ENCODE data around the gene BCR. TPM values are rescaled to one million over a fixed set of nuclear protein-coding genes. Genes with fewer than 3 reads are reported as not detected.

The BCR gene
- total RNA-seq, 1 donor from 2014 or later: 92.6 TPM

DNA sequence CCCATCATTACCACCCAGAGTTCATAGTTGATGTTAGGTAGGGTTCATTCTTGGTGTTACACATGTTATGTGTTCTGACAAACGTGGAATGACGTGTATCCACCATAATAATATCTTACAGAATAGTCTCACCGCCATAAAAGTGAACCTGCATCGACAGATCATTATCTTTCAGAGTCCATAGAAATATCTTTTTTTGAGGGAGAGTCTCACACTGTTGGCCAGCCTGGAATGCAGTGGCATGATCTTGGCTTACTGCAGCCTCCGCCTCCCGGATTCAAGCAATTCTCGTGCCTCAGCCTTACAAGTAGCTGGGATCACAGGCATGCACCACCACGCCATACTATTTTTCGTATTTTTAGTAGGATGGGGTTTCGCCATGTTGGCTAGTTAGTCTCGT is 113.9 kb downstream of the BCR start:
- TF ChIP-seq, protein P1, sequence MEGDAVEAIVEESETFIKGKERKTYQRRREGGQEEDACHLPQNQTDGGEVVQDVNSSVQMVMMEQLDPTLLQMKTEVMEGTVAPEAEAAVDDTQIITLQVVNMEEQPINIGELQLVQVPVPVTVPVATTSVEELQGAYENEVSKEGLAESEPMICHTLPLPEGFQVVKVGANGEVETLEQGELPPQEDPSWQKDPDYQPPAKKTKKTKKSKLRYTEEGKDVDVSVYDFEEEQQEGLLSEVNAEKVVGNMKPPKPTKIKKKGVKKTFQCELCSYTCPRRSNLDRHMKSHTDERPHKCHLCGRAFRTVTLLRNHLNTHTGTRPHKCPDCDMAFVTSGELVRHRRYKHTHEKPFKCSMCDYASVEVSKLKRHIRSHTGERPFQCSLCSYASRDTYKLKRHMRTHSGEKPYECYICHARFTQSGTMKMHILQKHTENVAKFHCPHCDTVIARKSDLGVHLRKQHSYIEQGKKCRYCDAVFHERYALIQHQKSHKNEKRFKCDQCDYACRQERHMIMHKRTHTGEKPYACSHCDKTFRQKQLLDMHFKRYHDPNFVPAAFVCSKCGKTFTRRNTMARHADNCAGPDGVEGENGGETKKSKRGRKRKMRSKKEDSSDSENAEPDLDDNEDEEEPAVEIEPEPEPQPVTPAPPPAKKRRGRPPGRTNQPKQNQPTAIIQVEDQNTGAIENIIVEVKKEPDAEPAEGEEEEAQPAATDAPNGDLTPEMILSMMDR (IDR thresholded peaks at IDR 0.05; ENCODE audit: unreplicated experiment): no peak

DNA sequence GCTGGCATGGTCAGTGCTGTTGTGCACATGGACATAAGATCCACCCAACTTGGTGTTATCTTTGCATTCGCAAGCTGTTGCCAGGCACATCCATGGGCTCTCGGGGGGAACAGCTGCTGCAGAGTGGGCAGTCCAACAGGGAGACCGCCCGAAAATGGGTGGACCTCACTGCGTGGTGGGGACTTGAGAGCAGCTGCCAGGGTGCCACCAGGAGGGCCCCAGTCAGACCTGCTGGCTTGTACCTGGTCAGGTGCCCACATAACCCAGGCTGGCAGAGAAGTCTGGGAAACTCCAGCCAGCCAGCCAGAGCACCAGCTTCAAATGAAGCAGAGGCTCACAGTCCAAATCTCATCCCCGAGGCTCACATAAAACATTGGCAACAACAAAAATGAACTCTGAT is 120.2 kb downstream of the BCR start:
- H3K36me3 Mint-ChIP-seq (ENCODE audit: low read depth, unreplicated experiment): peaks cover 28% of the 10 kb centered on the region
- no peak overlapping the region for H3K27ac Mint-ChIP-seq (ENCODE audit: unreplicated experiment)
- TF ChIP-seq, protein P1 (IDR thresholded peaks at IDR 0.05; ENCODE audit: unreplicated experiment): no peak
- DNase-seq (ENCODE audit: low spot score): no peak
- H3K9me3 Mint-ChIP-seq (ENCODE audit: unreplicated experiment): no peaks in the 10 kb centered on the region
- peaks cover 6% of the 10 kb centered on the region for H3K4me1 Mint-ChIP-seq (ENCODE audit: unreplicated experiment)
- peaks cover 2% of the 10 kb centered on the region for H3K27me3 Mint-ChIP-seq (ENCODE audit: unreplicated experiment)
- peak overlapping the region; percentile 50 for H3K4me3 Mint-ChIP-seq (ENCODE audit: unreplicated experiment)

More for the DNA sequence above, 113.9 kb downstream of the BCR start:
- Mint-ChIP-seq H3K4me3 (ENCODE audit: unreplicated experiment) (peak overlapping the region; percentile 47), H3K4me1 (ENCODE audit: unreplicated experiment) (peaks cover 6% of the 10 kb centered on the region), H3K27me3 (ENCODE audit: unreplicated experiment) (peaks cover 4% of the 10 kb centered on the region), H3K36me3 (ENCODE audit: low read depth, unreplicated experiment) (peaks cover 46% of the 10 kb centered on the region), H3K9me3 (ENCODE audit: unreplicated experiment) (no peaks in the 10 kb centered on the region), H3K27ac (ENCODE audit: unreplicated experiment) (no peak overlapping the region)
- DNase-seq (ENCODE audit: low spot score): no peak

DNA sequence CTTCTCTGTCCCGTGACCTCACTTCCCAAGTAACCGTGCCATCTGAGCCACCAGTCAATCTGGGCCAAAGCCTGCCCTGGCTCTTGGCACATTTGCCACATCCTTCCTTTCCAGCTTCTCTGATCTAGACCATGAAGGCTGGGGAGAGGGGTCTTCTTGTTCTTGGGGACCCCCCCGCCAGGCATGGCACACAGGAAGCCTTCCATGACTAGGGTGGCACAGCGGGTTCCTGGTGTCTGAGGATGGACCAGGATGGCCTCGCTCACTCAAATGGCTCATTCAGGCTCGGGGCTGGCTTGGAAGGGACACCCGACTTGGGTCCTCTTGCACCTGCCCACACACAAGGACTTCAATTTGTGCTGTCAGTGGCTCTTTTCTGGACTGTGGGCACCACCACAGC is 121.3 kb downstream of the BCR start:
- Mint-ChIP-seq H3K4me1 (ENCODE audit: unreplicated experiment) (peaks cover 6% of the 10 kb centered on the region), H3K27ac (ENCODE audit: unreplicated experiment) (peak overlapping the region; percentile 57), H3K27me3 (ENCODE audit: unreplicated experiment) (peaks cover 2% of the 10 kb centered on the region), H3K36me3 (ENCODE audit: low read depth, unreplicated experiment) (peaks cover 26% of the 10 kb centered on the region), H3K9me3 (ENCODE audit: unreplicated experiment) (no peaks in the 10 kb centered on the region), H3K4me3 (ENCODE audit: unreplicated experiment) (no peak overlapping the region)
- no peak for DNase-seq (ENCODE audit: low spot score)
- TF ChIP-seq, protein P1 (IDR thresholded peaks at IDR 0.05; ENCODE audit: unreplicated experiment): no peak

DNA sequence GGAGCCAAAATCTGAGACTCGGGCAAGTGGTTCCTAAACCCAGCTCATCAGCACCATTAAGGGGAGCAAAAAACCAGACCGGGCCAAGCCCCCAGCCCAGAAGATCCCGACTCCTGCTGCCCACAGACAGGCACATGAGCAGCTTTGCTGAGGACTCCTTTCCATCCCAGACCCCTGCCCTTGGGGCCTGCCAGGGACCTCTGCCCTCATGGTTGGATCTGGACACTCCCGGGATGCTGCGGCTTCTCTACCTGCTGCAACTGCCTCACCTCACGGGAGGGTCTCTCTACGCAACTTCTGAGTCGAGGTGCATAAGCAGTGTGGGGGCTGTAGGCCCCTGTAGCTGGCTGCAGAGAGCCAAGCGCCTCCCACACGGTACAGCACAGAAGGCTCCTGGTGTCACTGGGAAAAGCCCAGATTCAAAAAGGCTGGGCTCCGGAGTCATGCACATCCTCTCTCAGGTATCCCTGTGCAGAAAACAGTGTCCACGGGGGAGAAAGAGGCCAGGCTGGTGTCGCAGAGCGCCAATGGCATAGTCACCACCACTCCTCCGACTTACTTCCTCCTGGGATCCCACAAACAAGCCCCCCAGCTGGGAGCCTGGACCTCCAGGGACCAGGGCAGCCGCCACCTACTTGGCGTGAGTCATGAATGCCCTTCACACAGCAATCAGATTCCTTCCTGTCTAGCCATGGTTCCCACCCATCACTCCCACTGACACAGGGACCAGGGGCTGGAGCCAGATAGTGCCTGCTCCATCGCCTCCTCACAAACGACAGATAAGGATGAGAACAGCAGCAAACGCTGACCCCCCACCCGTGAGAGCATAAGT is 122.1 kb downstream of the BCR start:
- Mint-ChIP-seq H3K27ac (ENCODE audit: unreplicated experiment) (no peak overlapping the region), H3K4me1 (ENCODE audit: unreplicated experiment) (peaks cover 6% of the 10 kb centered on the region), H3K36me3 (ENCODE audit: low read depth, unreplicated experiment) (peaks cover 21% of the 10 kb centered on the region), H3K4me3 (ENCODE audit: unreplicated experiment) (no peak overlapping the region), H3K27me3 (ENCODE audit: unreplicated experiment) (no peaks in the 10 kb centered on the region), H3K9me3 (ENCODE audit: unreplicated experiment) (no peaks in the 10 kb centered on the region)
- no peak for DNase-seq (ENCODE audit: low spot score)
- TF ChIP-seq, protein P1 (IDR thresholded peaks at IDR 0.05; ENCODE audit: unreplicated experiment): no peak

DNA sequence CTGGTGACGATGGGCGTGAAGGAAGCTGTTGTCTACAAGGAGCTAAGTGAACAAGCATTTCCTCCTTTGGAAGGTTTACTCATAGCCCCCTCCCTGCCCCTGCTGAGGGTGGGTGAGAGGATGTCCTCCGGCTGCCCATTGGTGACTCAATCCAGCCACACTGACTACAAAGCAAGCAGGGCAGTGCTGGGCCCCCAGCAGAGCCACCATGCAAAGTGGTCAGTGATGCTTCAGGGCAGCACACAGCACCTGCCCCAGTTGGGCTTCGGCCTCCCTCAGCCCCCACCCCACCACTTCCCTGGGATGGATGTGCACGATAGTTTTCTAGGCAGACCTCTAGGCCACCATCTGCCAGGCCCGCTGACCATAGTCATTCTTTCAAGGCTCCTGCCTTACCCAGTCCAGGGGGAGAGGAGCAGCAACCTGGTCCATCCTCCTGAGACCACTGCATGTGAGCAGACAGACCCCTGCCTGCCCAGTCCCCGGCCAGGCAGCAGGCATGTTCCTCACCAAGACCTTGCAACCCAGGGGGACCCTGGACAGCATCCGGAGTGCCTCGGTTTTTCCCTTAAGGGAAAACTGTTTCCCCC is 125.1 kb downstream of the BCR start:
- peaks cover 4% of the 10 kb centered on the region for H3K36me3 Mint-ChIP-seq (ENCODE audit: low read depth, unreplicated experiment)
- no peak overlapping the region for H3K4me3 Mint-ChIP-seq (ENCODE audit: unreplicated experiment)
- peaks cover 7% of the 10 kb centered on the region for H3K27me3 Mint-ChIP-seq (ENCODE audit: unreplicated experiment)
- TF ChIP-seq, protein P1 (IDR thresholded peaks at IDR 0.05; ENCODE audit: unreplicated experiment): no peak
- no peak for DNase-seq (ENCODE audit: low spot score)
- no peaks in the 10 kb centered on the region for H3K4me1 Mint-ChIP-seq (ENCODE audit: unreplicated experiment)
- no peak overlapping the region for H3K27ac Mint-ChIP-seq (ENCODE audit: unreplicated experiment)
- no peaks in the 10 kb centered on the region for H3K9me3 Mint-ChIP-seq (ENCODE audit: unreplicated experiment)

All from endothelial cell (in vitro differentiated cells).